Ishikawa (cell line): ENCODE data around the gene RNF150.

Experiments
- CEBPB ChIP-seq: IDR thresholded peaks from 2 replicates; pipeline ENCODE4 v1.6.1; 2012
- CREB1 ChIP-seq: IDR thresholded peaks from 2 replicates; pipeline ENCODE4 v1.6.1; 2012; ENCODE audit warnings: low read depth
- EGR1 ChIP-seq: IDR thresholded peaks from 2 replicates; pipeline ENCODE4 v1.6.1; 2012
- EP300 ChIP-seq: IDR thresholded peaks from 2 replicates; pipeline ENCODE4 v1.6.1; 2012; ENCODE audit warnings: borderline replicate concordance
- FOXM1 ChIP-seq: IDR thresholded peaks from 2 replicates; pipeline ENCODE4 v1.6.1; 2012; ENCODE audit warnings: low read depth, borderline replicate concordance
- NFIC ChIP-seq: IDR thresholded peaks from 2 replicates; pipeline ENCODE4 v1.6.1; 2012
- RAD21 ChIP-seq: IDR thresholded peaks from 2 replicates; pipeline ENCODE4 v1.6.1; 2012; ENCODE audit warnings: low read depth
- TAF1 ChIP-seq: IDR thresholded peaks from 2 replicates; pipeline ENCODE4 v1.6.1; 2012; ENCODE audit warnings: low read depth, mild to moderate bottlenecking
- TCF12 ChIP-seq: IDR thresholded peaks from 2 replicates; pipeline ENCODE4 v1.6.1; 2012; ENCODE audit warnings: low read depth
- TEAD4 ChIP-seq: IDR thresholded peaks from 2 replicates; pipeline ENCODE4 v1.6.1; 2012
- YY1 ChIP-seq: IDR thresholded peaks from 2 replicates; pipeline ENCODE4 v1.6.1; 2012; ENCODE audit warnings: low read depth
- ZBTB7A ChIP-seq: IDR thresholded peaks from 2 replicates; pipeline ENCODE4 v1.6.1; 2012; ENCODE audit warnings: low read depth
- TF ChIP-seq, protein P1 (sequence below): IDR thresholded peaks from 2 replicates; pipeline ENCODE4 v1.6.1; 2012
- TF ChIP-seq, protein P2 (sequence below): IDR thresholded peaks from 2 replicates; pipeline ENCODE4 v1.6.1; 2012; ENCODE audit warnings: low read depth, mild to moderate bottlenecking
- TF ChIP-seq, protein P3 (sequence below): IDR thresholded peaks from 2 replicates; pipeline ENCODE4 v1.6.1; 2012

Gene RNF150

DNA sequence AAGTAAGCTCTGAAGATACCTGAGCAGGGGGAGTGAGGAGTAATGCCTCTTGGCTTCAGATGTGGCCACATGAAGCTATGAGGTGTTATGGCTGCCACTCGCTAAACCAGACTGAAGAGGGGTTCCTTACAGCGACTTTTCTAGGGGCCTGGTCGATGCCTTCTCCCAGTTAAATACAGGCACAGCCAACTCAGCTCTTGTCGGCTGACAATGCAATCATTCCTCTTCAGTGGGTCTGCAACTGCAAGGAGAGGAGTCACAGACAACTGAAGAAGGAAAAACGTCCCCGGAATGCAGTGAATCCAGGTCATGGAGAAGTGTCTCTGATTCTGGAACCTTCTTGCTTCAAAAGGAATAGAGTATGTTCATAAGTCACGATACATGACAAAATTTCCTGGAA, 106.4 kb downstream of the RNF150 start:
- TF ChIP-seq YY1, result no peak
- TF ChIP-seq EGR1, result no peak
- no peak for TF ChIP-seq FOXM1
- TF ChIP-seq TEAD4, result no peak
- no peak for TF ChIP-seq TAF1
- no peak for TF ChIP-seq TCF12

DNA sequence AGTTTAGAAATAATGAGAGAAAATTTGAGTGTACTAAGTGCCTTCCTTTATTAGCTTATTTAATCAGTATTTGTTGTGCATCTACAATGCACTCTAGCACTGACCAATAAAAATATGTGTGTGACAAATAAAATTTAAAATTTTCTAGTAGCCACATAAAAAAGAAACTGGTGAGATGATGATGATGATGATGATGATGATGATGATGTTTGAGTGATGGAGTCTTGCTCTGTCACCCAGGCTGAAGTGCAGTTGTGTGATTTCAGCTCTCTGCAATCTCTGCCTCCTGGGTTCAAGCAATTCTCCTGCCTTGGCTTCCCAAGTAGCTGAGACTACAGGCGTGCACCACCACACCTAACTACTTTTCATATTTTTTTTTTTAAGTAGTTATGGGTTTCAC, 110.2 kb downstream of the RNF150 start:
- TF ChIP-seq, protein P1, sequence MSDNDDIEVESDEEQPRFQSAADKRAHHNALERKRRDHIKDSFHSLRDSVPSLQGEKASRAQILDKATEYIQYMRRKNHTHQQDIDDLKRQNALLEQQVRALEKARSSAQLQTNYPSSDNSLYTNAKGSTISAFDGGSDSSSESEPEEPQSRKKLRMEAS, result no peak
- TF ChIP-seq RAD21 (no peak), NFIC (no peak), ZBTB7A (no peak), TEAD4 (no peak), FOXM1 (no peak), CEBPB (no peak), YY1 (no peak), EGR1 (no peak), TCF12 (no peak), EP300 (no peak), CREB1 (no peak), TAF1 (no peak)
- TF ChIP-seq, protein P2, sequence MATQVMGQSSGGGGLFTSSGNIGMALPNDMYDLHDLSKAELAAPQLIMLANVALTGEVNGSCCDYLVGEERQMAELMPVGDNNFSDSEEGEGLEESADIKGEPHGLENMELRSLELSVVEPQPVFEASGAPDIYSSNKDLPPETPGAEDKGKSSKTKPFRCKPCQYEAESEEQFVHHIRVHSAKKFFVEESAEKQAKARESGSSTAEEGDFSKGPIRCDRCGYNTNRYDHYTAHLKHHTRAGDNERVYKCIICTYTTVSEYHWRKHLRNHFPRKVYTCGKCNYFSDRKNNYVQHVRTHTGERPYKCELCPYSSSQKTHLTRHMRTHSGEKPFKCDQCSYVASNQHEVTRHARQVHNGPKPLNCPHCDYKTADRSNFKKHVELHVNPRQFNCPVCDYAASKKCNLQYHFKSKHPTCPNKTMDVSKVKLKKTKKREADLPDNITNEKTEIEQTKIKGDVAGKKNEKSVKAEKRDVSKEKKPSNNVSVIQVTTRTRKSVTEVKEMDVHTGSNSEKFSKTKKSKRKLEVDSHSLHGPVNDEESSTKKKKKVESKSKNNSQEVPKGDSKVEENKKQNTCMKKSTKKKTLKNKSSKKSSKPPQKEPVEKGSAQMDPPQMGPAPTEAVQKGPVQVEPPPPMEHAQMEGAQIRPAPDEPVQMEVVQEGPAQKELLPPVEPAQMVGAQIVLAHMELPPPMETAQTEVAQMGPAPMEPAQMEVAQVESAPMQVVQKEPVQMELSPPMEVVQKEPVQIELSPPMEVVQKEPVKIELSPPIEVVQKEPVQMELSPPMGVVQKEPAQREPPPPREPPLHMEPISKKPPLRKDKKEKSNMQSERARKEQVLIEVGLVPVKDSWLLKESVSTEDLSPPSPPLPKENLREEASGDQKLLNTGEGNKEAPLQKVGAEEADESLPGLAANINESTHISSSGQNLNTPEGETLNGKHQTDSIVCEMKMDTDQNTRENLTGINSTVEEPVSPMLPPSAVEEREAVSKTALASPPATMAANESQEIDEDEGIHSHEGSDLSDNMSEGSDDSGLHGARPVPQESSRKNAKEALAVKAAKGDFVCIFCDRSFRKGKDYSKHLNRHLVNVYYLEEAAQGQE, result no peak
- TF ChIP-seq, protein P3, sequence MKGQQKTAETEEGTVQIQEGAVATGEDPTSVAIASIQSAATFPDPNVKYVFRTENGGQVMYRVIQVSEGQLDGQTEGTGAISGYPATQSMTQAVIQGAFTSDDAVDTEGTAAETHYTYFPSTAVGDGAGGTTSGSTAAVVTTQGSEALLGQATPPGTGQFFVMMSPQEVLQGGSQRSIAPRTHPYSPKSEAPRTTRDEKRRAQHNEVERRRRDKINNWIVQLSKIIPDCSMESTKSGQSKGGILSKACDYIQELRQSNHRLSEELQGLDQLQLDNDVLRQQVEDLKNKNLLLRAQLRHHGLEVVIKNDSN, result no peak

DNA sequence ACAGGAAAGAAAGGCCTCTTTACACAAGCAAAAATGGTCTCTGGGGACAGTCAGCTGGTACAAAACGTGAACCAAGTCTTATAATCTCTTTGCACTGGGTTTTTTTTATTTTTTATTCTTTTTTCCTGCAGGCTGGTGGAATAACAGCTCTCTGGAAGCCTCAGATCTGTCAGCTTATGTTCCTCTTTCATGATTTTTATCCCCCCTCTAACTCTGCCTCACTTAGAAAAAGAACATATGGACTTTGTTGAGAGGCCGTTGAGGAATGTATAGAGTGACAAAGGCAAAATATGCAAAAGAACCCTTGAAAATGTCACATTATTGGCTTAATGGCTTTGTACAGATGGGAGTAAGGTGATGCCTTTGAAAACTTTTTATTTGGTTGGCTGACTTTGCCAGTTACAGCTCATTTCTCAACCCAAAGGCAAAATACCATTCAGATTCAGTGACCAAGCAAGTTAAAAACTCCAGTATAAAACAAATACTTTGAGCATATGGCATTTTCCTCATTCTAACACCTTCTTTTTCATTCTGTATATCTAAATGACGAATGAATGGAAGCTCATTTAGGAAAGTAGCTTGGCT, 111.1 kb downstream of the RNF150 start:
- TF ChIP-seq EP300 (no peak), CREB1 (no peak)

DNA sequence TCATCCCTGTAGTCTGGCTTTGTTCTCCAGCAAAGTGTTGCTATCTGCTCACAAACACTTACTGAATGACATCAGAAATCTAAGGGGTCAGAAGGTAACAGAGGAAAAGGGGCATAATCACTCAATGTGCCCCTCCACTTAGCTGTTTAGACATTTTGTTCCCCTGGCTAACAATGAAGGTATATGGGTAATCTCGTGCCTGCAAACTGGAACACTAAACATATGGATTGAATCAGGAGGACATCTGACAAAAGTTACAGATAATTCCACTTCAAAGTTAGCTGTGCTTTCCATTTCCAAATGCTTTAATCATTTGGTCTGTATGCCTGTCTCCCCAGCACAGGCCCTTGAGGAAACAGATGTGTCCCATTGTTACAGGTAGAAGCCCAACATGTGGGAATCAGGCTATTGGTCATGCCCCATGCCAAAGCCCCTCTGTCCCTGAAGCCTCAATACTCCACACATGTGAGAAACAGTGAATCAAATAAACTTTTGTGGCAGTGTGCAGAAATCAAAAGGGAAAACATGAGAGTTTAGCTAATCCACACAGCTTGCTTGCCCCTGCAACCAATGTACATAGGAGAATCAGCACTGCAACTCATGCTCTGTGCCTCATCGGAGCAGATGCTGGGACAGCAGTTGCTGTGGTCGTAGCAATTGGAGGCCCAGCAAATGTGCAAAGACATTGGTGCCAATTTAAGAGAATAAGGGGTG, 111.7 kb downstream of the RNF150 start:
- TF ChIP-seq EGR1 (no peak), EP300 (no peak), CEBPB (no peak)

DNA sequence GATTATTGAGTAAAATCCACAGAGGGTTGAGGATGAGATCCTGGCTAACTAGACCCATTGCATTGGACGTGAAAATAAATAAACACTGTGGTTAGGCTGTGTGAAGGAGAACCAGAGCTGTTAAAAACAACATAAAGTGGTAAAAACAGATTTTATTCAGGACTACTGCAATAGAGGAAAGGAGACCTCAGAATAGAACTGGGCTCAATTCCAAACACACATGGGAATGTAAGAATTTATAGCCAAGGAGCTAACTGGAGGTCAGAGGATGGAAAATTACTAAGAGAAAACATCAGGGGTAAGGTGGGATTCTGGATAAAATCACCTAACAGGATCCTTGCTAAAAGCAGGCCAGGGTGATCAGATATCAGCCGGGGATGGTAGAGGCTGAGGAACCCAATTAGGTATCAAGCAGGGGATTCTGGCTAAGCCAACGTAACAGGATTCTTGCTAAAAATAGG, 112.4 kb downstream of the RNF150 start:
- TF ChIP-seq CREB1, result no peak
- no peak for TF ChIP-seq EGR1
- TF ChIP-seq, protein P2, result no peak
- TF ChIP-seq NFIC, result no peak
- no peak for TF ChIP-seq TAF1
- no peak for TF ChIP-seq EP300
- TF ChIP-seq, protein P3, result no peak
- TF ChIP-seq, protein P1, result no peak
- TF ChIP-seq FOXM1, result no peak
- TF ChIP-seq YY1, result no peak
- no peak for TF ChIP-seq ZBTB7A
- no peak for TF ChIP-seq RAD21
- TF ChIP-seq TCF12, result no peak
- TF ChIP-seq CEBPB, result no peak
- TF ChIP-seq TEAD4, result no peak

DNA sequence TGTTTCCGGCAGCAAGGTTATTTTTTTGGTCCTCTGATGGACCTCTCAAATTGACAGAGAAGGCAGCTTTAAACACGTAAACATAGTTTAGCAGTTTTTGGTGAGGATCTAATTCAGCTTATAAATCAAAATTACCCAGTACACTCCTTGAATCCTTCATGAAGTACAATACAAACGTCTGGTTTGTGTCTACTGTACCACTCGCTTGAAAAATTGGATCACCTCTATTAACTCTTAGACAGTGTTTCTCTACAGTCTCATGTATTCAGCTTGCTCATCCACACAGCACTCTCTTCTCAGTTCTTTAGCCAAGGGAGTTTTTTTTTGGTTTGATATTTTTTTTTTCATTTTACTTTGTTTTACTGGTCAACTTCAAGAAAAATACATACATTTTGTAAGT, 113.5 kb downstream of the RNF150 start:
- TF ChIP-seq EP300 (no peak), YY1 (no peak), EGR1 (no peak)
